SH-SY5Y (cell line): ENCODE measurements around the gene GUCY2D.

Experiments
- GATA2 ChIP-seq: IDR thresholded peaks from 2 replicates; pipeline ENCODE4 v1.6.1; 2011; ENCODE audit warnings: mild to moderate bottlenecking, low read depth, low read length
- GATA3 ChIP-seq: IDR thresholded peaks from 2 replicates; pipeline ENCODE4 v1.6.1; 2011; ENCODE audit warnings: low read depth, mild to moderate bottlenecking, low read length, moderate library complexity

GRCh38 chr17:8062807-8063483 lies 60.5 kb downstream of the GUCY2D start:
- TF ChIP-seq GATA2 (no peak), GATA3 (no peak)
